IMR-90 (cell line): ENCODE data around the gene RNF149. TPM values are rescaled to one million over a fixed set of nuclear protein-coding genes. Genes with fewer than 3 reads are reported as not detected.

Source experiments
- ATAC-seq: fragments of 200-7000 bp; cut with Tn5 transposase; 2 replicates; pipeline ENCODE4 v1.9.1; 2020; ENCODE audit warnings: low read depth, mild to moderate bottlenecking, moderate library complexity
- BruUV-seq: library from RNA; stranded (reverse); fragments of 400-500 nt; replicated peaks from 2 replicates; lab custom pipeline; 2021; lab: Mats Ljungman, UMichigan
- CTCF ChIA-PET: fragments of 300-600 bp; formaldehyde crosslinking; extraction: SDS; loops from one replicate; lab custom pipeline; 2021; ENCODE audit warnings: antibody characterized with exemption; lab: Yijun Ruan, JAX
- POLR2A ChIA-PET: fragments of 300-600 bp; sonication (Branson Sonifier 250); formaldehyde crosslinking; loops from one replicate; lab custom pipeline; 2022; ENCODE audit warnings: antibody characterized with exemption; ENCODE audit not compliant: unreplicated experiment; lab: Charles Lee
- DNase-seq: peaks from one replicate; pipeline ENCODE4 v3.0.0; 2013
- H2AFZ ChIP-seq: replicated peaks from 2 replicates; pipeline ENCODE3; 2013; ENCODE audit warnings: low read length, mild to moderate bottlenecking; ENCODE audit not compliant: poor library complexity
- H2AK5ac ChIP-seq: 2 replicates; pipeline ENCODE4 v1.6.1; 2013; ENCODE audit warnings: low read depth, low read length, inconsistent platforms
- H2AK9ac ChIP-seq: replicated peaks from 2 replicates; pipeline ENCODE3; 2013; ENCODE audit warnings: mild to moderate bottlenecking, low read depth, low read length, moderate library complexity; ENCODE audit not compliant: poor library complexity
- H2BK120ac ChIP-seq: 2 replicates; pipeline ENCODE4 v1.6.1; 2013; ENCODE audit warnings: low read depth, low read length, inconsistent platforms
- H2BK15ac ChIP-seq: 3 replicates; pipeline ENCODE4 v1.6.1; 2013; ENCODE audit warnings: low read depth, low read length, inconsistent platforms
- H2BK20ac ChIP-seq: 2 replicates; pipeline ENCODE4 v1.6.1; 2013; ENCODE audit warnings: low read depth, mild to moderate bottlenecking, inconsistent platforms, low read length, moderate library complexity
- H2BK5ac ChIP-seq: 2 replicates; pipeline ENCODE4 v1.6.1; 2013; ENCODE audit warnings: mild to moderate bottlenecking, low read depth, low read length, inconsistent platforms; ENCODE audit not compliant: poor library complexity, severe bottlenecking
- H3K14ac ChIP-seq: replicated peaks from 2 replicates; pipeline ENCODE4 v1.6.1; 2013; ENCODE audit warnings: low read depth, low read length, inconsistent platforms
- H3K18ac ChIP-seq: 2 replicates; pipeline ENCODE4 v1.6.1; 2013; ENCODE audit warnings: low read depth, low read length, control low read depth
- H3K23ac ChIP-seq: 2 replicates; pipeline ENCODE4 v1.6.1; 2013; ENCODE audit warnings: low read depth, low read length, inconsistent platforms
- H3K27ac ChIP-seq: 2 replicates; pipeline ENCODE4 v1.5.1; 2013; ENCODE audit warnings: mild to moderate bottlenecking, control low read depth, low read length; ENCODE audit not compliant: insufficient read depth
- H3K27me3 ChIP-seq: 2 replicates; pipeline ENCODE4 v1.6.1; 2013; ENCODE audit warnings: low read length; ENCODE audit not compliant: control insufficient read depth, insufficient read depth
- H3K36me3 ChIP-seq: 2 replicates; pipeline ENCODE4 v1.6.1; 2013; ENCODE audit warnings: low read length, mixed read lengths; ENCODE audit not compliant: control insufficient read depth, insufficient read depth
- H3K4ac ChIP-seq: 2 replicates; pipeline ENCODE4 v1.6.1; 2013; ENCODE audit warnings: low read depth, low read length, inconsistent platforms
- H3K4me1 ChIP-seq: 2 replicates; pipeline ENCODE4 v1.6.1; 2013; ENCODE audit warnings: low read length, mixed read lengths; ENCODE audit not compliant: control insufficient read depth, insufficient read depth
- H3K4me2 ChIP-seq: 2 replicates; pipeline ENCODE4 v1.6.1; 2013; ENCODE audit warnings: low read depth, mild to moderate bottlenecking, control low read depth, low read length, moderate library complexity
- H3K4me3 ChIP-seq: 2 replicates; pipeline ENCODE4 v1.5.1; 2013; ENCODE audit warnings: low read depth, mild to moderate bottlenecking, control low read depth, low read length, moderate library complexity; ENCODE audit not compliant: insufficient read depth
- H3K56ac ChIP-seq: 2 replicates; pipeline ENCODE4 v1.6.1; 2013; ENCODE audit warnings: low read length, inconsistent platforms; ENCODE audit not compliant: insufficient read depth; ENCODE audit errors: extremely low read depth
- H3K79me1 ChIP-seq, 2 experiments: 2 replicates each; pipeline ENCODE4 v1.6.1; 2013; ENCODE audit warnings: low read length in 2 of 2, inconsistent platforms in 1 of 2, low read depth in 1 of 2
- H3K9ac ChIP-seq: 2 replicates; pipeline ENCODE4 v1.6.1; 2013; ENCODE audit warnings: low read depth, low read length, control low read depth
- H3K9me1 ChIP-seq: 2 replicates; pipeline ENCODE4 v1.6.1; 2013; ENCODE audit warnings: low read length, inconsistent platforms; ENCODE audit not compliant: insufficient read depth
- H3K9me3 ChIP-seq: 2 replicates; pipeline ENCODE4 v1.6.1; 2013; ENCODE audit warnings: low read length; ENCODE audit not compliant: control insufficient read depth, insufficient read depth
- H4K20me1 ChIP-seq: 2 replicates; pipeline ENCODE4 v1.6.1; 2013; ENCODE audit warnings: low read length, inconsistent platforms; ENCODE audit not compliant: insufficient read depth
- H4K5ac ChIP-seq: 2 replicates; pipeline ENCODE4 v1.6.1; 2013; ENCODE audit warnings: mild to moderate bottlenecking, low read depth, low read length, control low read depth
- H4K8ac ChIP-seq, 2 experiments: 2 replicates each; pipeline ENCODE4 v1.6.1; 2013; ENCODE audit warnings: low read depth in 2 of 2, low read length in 2 of 2, control low read depth in 1 of 2, inconsistent platforms in 1 of 2
- H4K91ac ChIP-seq: 2 replicates; pipeline ENCODE4 v1.6.1; 2013; ENCODE audit warnings: low read depth, low read length, inconsistent platforms; ENCODE audit not compliant: insufficient read depth
- CHD1 ChIP-seq: IDR thresholded peaks from 2 replicates; pipeline ENCODE4 v1.6.1; 2012; ENCODE audit warnings: low read depth, low read length, improper control_type of control experiment
- CTCF ChIP-seq: conservative IDR thresholded peaks from 2 replicates; pipeline ENCODE4 v1.5.1; 2012; ENCODE audit warnings: mild to moderate bottlenecking, low read depth, low read length, improper control_type of control experiment
- ELK1 ChIP-seq: fragments of 150-350 bp; IDR thresholded peaks from 2 replicates; pipeline ENCODE4 v1.6.1; 2016; ENCODE audit warnings: low read depth, mild to moderate bottlenecking, low read length, moderate library complexity, borderline replicate concordance
- FOS ChIP-seq: fragments of 150-350 bp; IDR thresholded peaks from 2 replicates; pipeline ENCODE4 v1.6.1; 2016; ENCODE audit warnings: low read depth, low read length
- MXI1 ChIP-seq: IDR thresholded peaks from 2 replicates; pipeline ENCODE4 v1.6.1; 2012; ENCODE audit warnings: low read depth, mild to moderate bottlenecking, low read length, moderate library complexity, borderline replicate concordance
- NFE2L2 ChIP-seq: fragments of 150-350 bp; IDR thresholded peaks from 2 replicates; pipeline ENCODE4 v1.6.1; 2016; ENCODE audit warnings: low read depth, mild to moderate bottlenecking, low read length
- RFX5 ChIP-seq: IDR thresholded peaks from 2 replicates; pipeline ENCODE4 v1.8.0; 2012; ENCODE audit warnings: low read depth, mild to moderate bottlenecking, low read length, moderate library complexity
- USF2 ChIP-seq: fragments of 150-350 bp; IDR thresholded peaks from 2 replicates; pipeline ENCODE4 v1.6.1; 2017; ENCODE audit warnings: mild to moderate bottlenecking, antibody characterized with exemption, low read length, low read depth
- WGBS, 2 experiments: methylation state at CpG; one replicate each; pipeline versions ENCODE4 v1.1.5 to v1.1.7; 2013; ENCODE audit warnings: missing lambda C conversion rate in 2 of 2; ENCODE audit not compliant: insufficient read length in 1 of 2; ENCODE audit errors: extremely low coverage in 2 of 2; 5-methylcytosine and 5-hydroxymethylcytosine counted together
- dilution Hi-C: fragments of 300-500 bp; cut with HindIII; formaldehyde crosslinking; loops from one replicate; pipeline ENCODE4 v1.14.3; 2018; ENCODE audit warnings: low sequenced_read_pairs; ENCODE audit not compliant: unreplicated experiment
- in situ Hi-C: fragments of 300-500 bp; cut with MboI; formaldehyde crosslinking; loops from 3 replicates; pipeline ENCODE4 v1.14.3; 2019; ENCODE audit warnings: low sequenced_read_pairs, inconsistent platforms, mixed read lengths
- intact Hi-C: fragments of 100-400 bp; cut with micrococcal nuclease; formaldehyde crosslinking; loops from 2 replicates; pipeline ENCODE4 v1.10.0; 2022
- polyA plus RNA-seq, 3 experiments: library from polyadenylated mRNA; depleted of rRNA; stranded (reverse); fragments of >200 nt; gene quantifications; 2 replicates each; pipeline ENCODE4 v1.2.3, GENCODE V29; 2012; ENCODE audit warnings: low replicate concordance in 1 of 3
- total RNA-seq: library from RNA; depleted of rRNA; stranded (reverse); fragments of >200 nt; gene quantifications from 2 replicates; pipeline ENCODE4 v1.2.3, GENCODE V29; 2012

The RNF149 gene
- total and polyA plus RNA-seq, 2 of the 4 experiments (the other 2 are of a cell fraction): 14.5 to 18.6 TPM

GRCh38 chr2:101310834-101311695, 2.6 kb upstream of the RNF149 start (continued):
- TF ChIP-seq NFE2L2: no peak

GRCh38 chr2:101310090-101310833, 1.8 kb upstream of the RNF149 start:
- H3K27me3 ChIP-seq: no peaks in the 10 kb centered on the region
- no peak overlapping the region for H2BK120ac ChIP-seq
- no peak overlapping the region for H3K23ac ChIP-seq
- H4K20me1 ChIP-seq: peaks cover 28% of the 10 kb centered on the region
- no peak overlapping the region for H3K9ac ChIP-seq
- ATAC-seq (no peak), DNase-seq (no peak)
- H3K56ac ChIP-seq: no peak overlapping the region
- no peak overlapping the region for H2AK5ac ChIP-seq
- H4K5ac ChIP-seq: no peak overlapping the region
- 97% methylated on average over 5 of the region's 10 CpGs; no CpG with 5 or more reads in 1 of the 2 experiments for WGBS, 2 experiments
- H3K79me1 ChIP-seq: peaks cover 6 to 33% of the 10 kb centered on the region in 2 experiments
- POLR2A ChIA-PET: no interaction called here
- no peak overlapping the region for H3K4ac ChIP-seq
- H3K18ac ChIP-seq: no peak overlapping the region
- peaks cover 12% of the 10 kb centered on the region for H3K4me1 ChIP-seq
- intact Hi-C loops (no loop called here), in situ Hi-C loops (no loop called here), dilution Hi-C loops (no loop called here)
- no peak overlapping the region for H2AFZ ChIP-seq
- no peak overlapping the region for H2BK20ac ChIP-seq
- no peak overlapping the region for H2BK15ac ChIP-seq
- H3K9me3 ChIP-seq: no peaks in the 10 kb centered on the region
- no peak overlapping the region for H3K14ac ChIP-seq
- H3K36me3 ChIP-seq: no peaks in the 10 kb centered on the region
- H3K4me3 ChIP-seq: no peak overlapping the region
- H4K8ac ChIP-seq: no peak overlapping the region
- no TSS peak for BruUV-seq
- no peak overlapping the region for H3K27ac ChIP-seq
- H4K91ac ChIP-seq: no peak overlapping the region
- peaks cover 10% of the 10 kb centered on the region for H3K9me1 ChIP-seq
- no peak overlapping the region for H3K4me2 ChIP-seq
- H2BK5ac ChIP-seq: no peak overlapping the region
- CTCF ChIA-PET: no interaction called here
- H2AK9ac ChIP-seq: no peak overlapping the region
- TF ChIP-seq USF2: no peak
- TF ChIP-seq RFX5: no peak
- no peak for TF ChIP-seq NFE2L2
- no peak for TF ChIP-seq CTCF
- TF ChIP-seq CHD1: no peak
- no peak for TF ChIP-seq FOS
- TF ChIP-seq ELK1: no peak
- TF ChIP-seq MXI1: no peak
